HL-60/S4 treated with phorbol 12-myristate 13-acetate at 8.2 ng/mL for 4 days and 3 days (cell line): ENCODE data around the gene ZNF487.

Experiments
- in situ Hi-C: fragments of 300-500 bp; cut with MboI; formaldehyde crosslinking; loops from 2 replicates; pipeline ENCODE4 v1.15.0; 2022; ENCODE audit warnings: low sequenced_read_pairs

ZNF487 gene

GRCh38 chr10:43482319-43483078, 45.6 kb downstream of the ZNF487 start:
- in situ Hi-C loops = no loop called here

- in situ Hi-C loops = no loop called here
Observed at GRCh38 chr10:43491855-43492254, 54.9 kb downstream of the ZNF487 start.

- in situ Hi-C loops = no loop called here
Observed at GRCh38 chr10:43502931-43503330, 66.0 kb downstream of the ZNF487 start.

- in situ Hi-C loops = no loop called here
Observed at GRCh38 chr10:43524434-43525247, 87.7 kb downstream of the ZNF487 start.
